Dermis blood vessel endothelial cell (primary cell): ENCODE data around the gene RUBCNL. TPM values are rescaled to one million over a fixed set of nuclear protein-coding genes. Genes with fewer than 3 reads are reported as not detected.

ENCODE experiments used
- DNase-seq: peaks from one replicate; pipeline ENCODE4 v3.0.0; 2010
- total RNA-seq: library from RNA; depleted of rRNA; stranded (reverse); fragments of >200 nt; gene quantifications from 2 replicates; pipeline ENCODE4 v1.2.3, GENCODE V29; 2014

RUBCNL gene
- total RNA-seq, 1 donor from 2014 or later, result under 0.01 TPM

GRCh38 chr13:46339035-46339666, 47.9 kb downstream of the RUBCNL start:
- DNase-seq, result peak; percentile 74

GRCh38 chr13:46337700-46338099, 49.4 kb downstream of the RUBCNL start:
- no peak for DNase-seq

GRCh38 chr13:46334035-46334822, 52.8 kb downstream of the RUBCNL start:
- DNase-seq, result no peak

GRCh38 chr13:46332772-46333171, 54.3 kb downstream of the RUBCNL start:
- DNase-seq, result no peak

GRCh38 chr13:46329624-46330023, 57.4 kb downstream of the RUBCNL start:
- DNase-seq, result no peak

GRCh38 chr13:46327246-46327645, 59.8 kb downstream of the RUBCNL start:
- DNase-seq, result no peak

GRCh38 chr13:46324976-46325375, 62.1 kb downstream of the RUBCNL start:
- no peak for DNase-seq

GRCh38 chr13:46321494-46322225, 65.4 kb downstream of the RUBCNL start:
- DNase-seq, result peak; percentile 78

- DNase-seq, result no peak
Observed at GRCh38 chr13:46320821-46321220, 66.2 kb downstream of the RUBCNL start.

GRCh38 chr13:46320406-46320805, 66.6 kb downstream of the RUBCNL start:
- no peak for DNase-seq

GRCh38 chr13:46318986-46319385, 68.1 kb downstream of the RUBCNL start:
- no peak for DNase-seq

- DNase-seq, result no peak
Observed at GRCh38 chr13:46317120-46317519, 69.9 kb downstream of the RUBCNL start.

GRCh38 chr13:46315491-46316075, 71.5 kb downstream of the RUBCNL start:
- no peak for DNase-seq

- no peak for DNase-seq
Observed at GRCh38 chr13:46315036-46315435, 72.0 kb downstream of the RUBCNL start.

GRCh38 chr13:46314587-46314986, 72.5 kb downstream of the RUBCNL start:
- DNase-seq, result no peak

GRCh38 chr13:46313432-46314257, 73.4 kb downstream of the RUBCNL start:
- DNase-seq, result no peak

- DNase-seq, result no peak
Observed at GRCh38 chr13:46313024-46313423, 74.0 kb downstream of the RUBCNL start.

- DNase-seq, result no peak
Observed at GRCh38 chr13:46311217-46311616, 75.8 kb downstream of the RUBCNL start.

- no peak for DNase-seq
Observed at GRCh38 chr13:46310066-46310465, 77.0 kb downstream of the RUBCNL start.

GRCh38 chr13:46307554-46307953, 79.5 kb downstream of the RUBCNL start:
- peak; percentile 9 for DNase-seq

GRCh38 chr13:46304546-46304945, 82.5 kb downstream of the RUBCNL start:
- DNase-seq, result no peak

- DNase-seq, result no peak
Observed at GRCh38 chr13:46303742-46304385, 83.2 kb downstream of the RUBCNL start.
